Limb (tissue), 2 donors: ENCODE results near the gene SMYD3.

Experiments
- DNase-seq, 2 donors: peaks; one replicate each; pipeline ENCODE4 v3.0.0-alpha.2; 2016; ENCODE audit errors: extremely low spot score in 2 of 2

The SMYD3 gene

GRCh38 chr1:246152986-246153431 lies 354.1 kb downstream of the SMYD3 start:
- DNase-seq: no peak

GRCh38 chr1:246151796-246152434 lies 355.2 kb downstream of the SMYD3 start:
- no peak for DNase-seq

- no peak for DNase-seq
Measured at GRCh38 chr1:246149543-246149942, 357.5 kb downstream of the SMYD3 start.

- no peak for DNase-seq
Measured at GRCh38 chr1:246147524-246148461, 359.3 kb downstream of the SMYD3 start.

- DNase-seq: no peak
Measured at GRCh38 chr1:246146804-246147523, 360.1 kb downstream of the SMYD3 start.

- DNase-seq: no peak
Measured at GRCh38 chr1:246145900-246146299, 361.2 kb downstream of the SMYD3 start.

GRCh38 chr1:246144931-246145330 lies 362.1 kb downstream of the SMYD3 start:
- DNase-seq: no peak

- no peak for DNase-seq
Measured at GRCh38 chr1:246142320-246142893, 364.7 kb downstream of the SMYD3 start.

GRCh38 chr1:246141306-246141705 lies 365.8 kb downstream of the SMYD3 start:
- DNase-seq: no peak

GRCh38 chr1:246139745-246140182 lies 367.3 kb downstream of the SMYD3 start:
- no peak for DNase-seq

GRCh38 chr1:246138781-246139180 lies 368.3 kb downstream of the SMYD3 start:
- no peak for DNase-seq

GRCh38 chr1:246136477-246136876 lies 370.6 kb downstream of the SMYD3 start:
- no peak for DNase-seq

GRCh38 chr1:246134789-246135188 lies 372.3 kb downstream of the SMYD3 start:
- DNase-seq: no peak

- no peak for DNase-seq
Measured at GRCh38 chr1:246131095-246131494, 376.0 kb downstream of the SMYD3 start.

- no peak for DNase-seq
Measured at GRCh38 chr1:246128494-246129069, 378.5 kb downstream of the SMYD3 start.

- no peak for DNase-seq
Measured at GRCh38 chr1:246126580-246126979, 380.5 kb downstream of the SMYD3 start.

GRCh38 chr1:246122071-246122470 lies 385.0 kb downstream of the SMYD3 start:
- DNase-seq: no peak

GRCh38 chr1:246121533-246121932 lies 385.5 kb downstream of the SMYD3 start:
- DNase-seq: no peak

GRCh38 chr1:246117066-246117791 lies 389.9 kb downstream of the SMYD3 start:
- DNase-seq: peak; percentile 34 to 36

- DNase-seq: no peak
Measured at GRCh38 chr1:246114369-246114768, 392.7 kb downstream of the SMYD3 start.
